HG03460 (cell line): ENCODE measurements around the gene IFNL3.

Experiments
- ATAC-seq: cut with Tn5 transposase; IDR thresholded peaks from one replicate; pipeline ENCODE4 v1.9.1; 2021; ENCODE audit not compliant: unreplicated experiment

The IFNL3 gene

GRCh38 chr19:39194832-39195542, 49.8 kb downstream of the IFNL3 start:
- no peak for ATAC-seq

GRCh38 chr19:39193803-39194202, 51.0 kb downstream of the IFNL3 start:
- no peak for ATAC-seq
